Esophagus muscularis mucosa (tissue), 3 donors: Measurements from ENCODE around the gene CDK19.

Experiments used
- POLR2A ChIP-seq: fragments of 450-650 bp; IDR thresholded peaks from one replicate; pipeline ENCODE4 v1.6.1; 2017; ENCODE audit warnings: antibody characterized with exemption, moderate library complexity, mild to moderate bottlenecking, low read depth
- TF ChIP-seq, protein P1 (sequence below), 3 experiments: fragments of 200-600 bp in 2 of 3; fragments of 450-650 bp in 1 of 3; sonication (generic) in 2 of 3; IDR thresholded peaks; one replicate each; pipeline ENCODE4 v1.5.1; 2017 to 2019; ENCODE audit warnings: antibody characterized with exemption in 3 of 3, mild to moderate bottlenecking in 2 of 3, moderate library complexity in 1 of 3

- TF ChIP-seq, protein P1, sequence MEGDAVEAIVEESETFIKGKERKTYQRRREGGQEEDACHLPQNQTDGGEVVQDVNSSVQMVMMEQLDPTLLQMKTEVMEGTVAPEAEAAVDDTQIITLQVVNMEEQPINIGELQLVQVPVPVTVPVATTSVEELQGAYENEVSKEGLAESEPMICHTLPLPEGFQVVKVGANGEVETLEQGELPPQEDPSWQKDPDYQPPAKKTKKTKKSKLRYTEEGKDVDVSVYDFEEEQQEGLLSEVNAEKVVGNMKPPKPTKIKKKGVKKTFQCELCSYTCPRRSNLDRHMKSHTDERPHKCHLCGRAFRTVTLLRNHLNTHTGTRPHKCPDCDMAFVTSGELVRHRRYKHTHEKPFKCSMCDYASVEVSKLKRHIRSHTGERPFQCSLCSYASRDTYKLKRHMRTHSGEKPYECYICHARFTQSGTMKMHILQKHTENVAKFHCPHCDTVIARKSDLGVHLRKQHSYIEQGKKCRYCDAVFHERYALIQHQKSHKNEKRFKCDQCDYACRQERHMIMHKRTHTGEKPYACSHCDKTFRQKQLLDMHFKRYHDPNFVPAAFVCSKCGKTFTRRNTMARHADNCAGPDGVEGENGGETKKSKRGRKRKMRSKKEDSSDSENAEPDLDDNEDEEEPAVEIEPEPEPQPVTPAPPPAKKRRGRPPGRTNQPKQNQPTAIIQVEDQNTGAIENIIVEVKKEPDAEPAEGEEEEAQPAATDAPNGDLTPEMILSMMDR (IDR thresholded peaks at IDR 0.05), result peak; percentile 65 to 73 (median 71)
- no peak for TF ChIP-seq POLR2A
Measured at GRCh38 chr6:110682460-110682853, 132.8 kb downstream of the CDK19 start.
